Stimulated activated CD8-positive, alpha-beta memory T cell treated with anti-CD3 and anti-CD28 coated beads, Interleukin-4, amount 100 ng/mL, for 4 hours (primary cell): ENCODE data around the gene PPP1R12B.
"Not testable (repeated sequence)": the region's sequence is repeated elsewhere in the genome, so short reads cannot be mapped to it uniquely, and the experiment has no call there.

Experiments used
- DNase-seq, 2 donors: peaks; one replicate each; pipeline ENCODE4 v3.0.0-alpha.2; 2020; ENCODE audit warnings: low read depth in 2 of 2, low spot score in 1 of 2

PPP1R12B gene

GRCh38 chr1:202599669-202600431, 251.4 kb downstream of the PPP1R12B start:
- no peak for DNase-seq

- DNase-seq = no peak
These were observed 252.0 kb downstream of the PPP1R12B start for GRCh38 chr1:202600432-202601041.

GRCh38 chr1:202603435-202603834, 254.9 kb downstream of the PPP1R12B start:
- no peak for DNase-seq

- no peak for DNase-seq
These were observed 257.0 kb downstream of the PPP1R12B start for GRCh38 chr1:202605515-202605914.

GRCh38 chr1:202612036-202612435, 263.5 kb downstream of the PPP1R12B start:
- not testable (repeated sequence) for DNase-seq

- no peak for DNase-seq
These were observed 265.1 kb downstream of the PPP1R12B start for GRCh38 chr1:202613571-202613970.

- DNase-seq = not testable (repeated sequence)
These were observed 266.1 kb downstream of the PPP1R12B start for GRCh38 chr1:202614363-202615207.

- not testable (repeated sequence) for DNase-seq
These were observed 266.7 kb downstream of the PPP1R12B start for GRCh38 chr1:202615208-202615500.

- no peak for DNase-seq
These were observed 267.2 kb downstream of the PPP1R12B start for GRCh38 chr1:202615501-202616354.

- no peak for DNase-seq
These were observed 267.9 kb downstream of the PPP1R12B start for GRCh38 chr1:202616355-202616915.

- DNase-seq = not testable (repeated sequence)
These were observed 270.5 kb downstream of the PPP1R12B start for GRCh38 chr1:202619012-202619411.

GRCh38 chr1:202619505-202619904, 271.0 kb downstream of the PPP1R12B start:
- no peak for DNase-seq

- DNase-seq = not testable (repeated sequence)
These were observed 271.5 kb downstream of the PPP1R12B start for GRCh38 chr1:202620036-202620435.

GRCh38 chr1:202621446-202621845, 272.9 kb downstream of the PPP1R12B start:
- DNase-seq = no peak

- DNase-seq = no peak
These were observed 273.9 kb downstream of the PPP1R12B start for GRCh38 chr1:202622388-202622787.

- DNase-seq = no peak
These were observed 274.6 kb downstream of the PPP1R12B start for GRCh38 chr1:202623075-202623474.

- not testable (repeated sequence) for DNase-seq
These were observed 275.0 kb downstream of the PPP1R12B start for GRCh38 chr1:202623476-202623875.

- DNase-seq = no peak
These were observed 275.7 kb downstream of the PPP1R12B start for GRCh38 chr1:202624088-202624780.

- DNase-seq = no peak
These were observed 276.2 kb downstream of the PPP1R12B start for GRCh38 chr1:202624781-202625108.
